SK-N-SH (cell line): ENCODE data around the gene AFG3L2. TPM values are rescaled to one million over a fixed set of nuclear protein-coding genes. Genes with fewer than 3 reads are reported as not detected.

Experiments
- CTCF ChIA-PET: fragments of 300-600, 350-600 bp; formaldehyde crosslinking; extraction: SDS; loops from one replicate; lab custom pipeline; 2021; lab: Yijun Ruan, JAX
- POLR2A ChIA-PET: fragments of 350-600 bp; sonication (Branson Sonifier 250); formaldehyde crosslinking; extraction: SDS; loops from one replicate; lab custom pipeline; 2020; ENCODE audit warnings: antibody characterized with exemption, inconsistent platforms; lab: Yijun Ruan, JAX
- DNase-seq: peaks from one replicate; pipeline ENCODE4 v3.0.0; 2012
- H2AFZ ChIP-seq: fragments of 200-600 bp; sonication (generic); 2 replicates; pipeline ENCODE4 v1.8.1; 2016; ENCODE audit warnings: antibody characterized with exemption, mild to moderate bottlenecking, low read depth
- H3F3A ChIP-seq: fragments of 200-600 bp; sonication (generic); replicated peaks from 2 replicates; pipeline ENCODE3; 2016; ENCODE audit warnings: antibody characterized with exemption, mild to moderate bottlenecking; ENCODE audit not compliant: insufficient read depth
- H3K27ac ChIP-seq, 2 experiments: fragments of 200-500 bp in 1 of 2; fragments of 200-600 bp in 1 of 2; sonication (Bioruptor generic) in 1 of 2; sonication (generic), shearing (Covaris generic) in 1 of 2; 2 replicates each; pipeline versions ENCODE4 v1.5.1 to v1.6.1; 2014 to 2016; ENCODE audit warnings: low read depth in 2 of 2, inconsistent platforms in 1 of 2, low read length in 1 of 2, mild to moderate bottlenecking in 1 of 2, mixed read lengths in 1 of 2
- H3K27me3 ChIP-seq: fragments of 200-600 bp; sonication (generic), shearing (Covaris generic); 2 replicates; pipeline ENCODE4 v1.6.1; 2016; ENCODE audit warnings: mixed run types; ENCODE audit not compliant: insufficient read depth
- H3K36me3 ChIP-seq, 2 experiments: fragments of 200-500 bp in 1 of 2; fragments of 200-600 bp in 1 of 2; sonication (Bioruptor generic) in 1 of 2; sonication (generic) in 1 of 2; replicated peaks in 1 of 2; 2 replicates each; pipeline versions ENCODE3 to v1.5.1; 2014 to 2016; ENCODE audit warnings: low read length in 1 of 2, mild to moderate bottlenecking in 1 of 2; ENCODE audit not compliant: insufficient read depth in 2 of 2, control insufficient read depth in 1 of 2
- H3K4me1 ChIP-seq, 2 experiments: fragments of 200-500 bp in 1 of 2; fragments of 200-600 bp in 1 of 2; sonication (Bioruptor generic) in 1 of 2; sonication (generic), shearing (Covaris generic) in 1 of 2; 2 replicates each; pipeline versions ENCODE4 v1.5.1 to v1.6.1; 2014 to 2016; ENCODE audit warnings: low read depth in 1 of 2, low read length in 1 of 2, mixed run types in 1 of 2; ENCODE audit not compliant: insufficient read depth in 2 of 2, control insufficient read depth in 1 of 2
- H3K4me2 ChIP-seq: fragments of 200-600 bp; sonication (generic), shearing (Covaris generic); 2 replicates; pipeline ENCODE4 v1.6.1; 2017; ENCODE audit warnings: mixed run types
- H3K4me3 ChIP-seq, 2 experiments: fragments of 200-500 bp in 1 of 2; fragments of 200-600 bp in 1 of 2; sonication (Bioruptor generic) in 1 of 2; sonication (generic), shearing (Covaris generic) in 1 of 2; 2 replicates each; pipeline versions ENCODE4 v1.5.1 to v1.8.1; 2014 to 2016; ENCODE audit warnings: low read depth in 2 of 2, inconsistent platforms in 1 of 2, low read length in 1 of 2, mild to moderate bottlenecking in 1 of 2, mixed read lengths in 1 of 2, moderate library complexity in 1 of 2
- H3K79me2 ChIP-seq: fragments of 200-600 bp; sonication (generic); 2 replicates; pipeline ENCODE4 v1.8.1; 2017; ENCODE audit warnings: mild to moderate bottlenecking; ENCODE audit not compliant: insufficient read depth
- H3K9ac ChIP-seq: fragments of 200-600 bp; sonication (generic); 2 replicates; pipeline ENCODE4 v1.6.1; 2017; ENCODE audit warnings: mixed run types
- H3K9me2 ChIP-seq: fragments of 200-600 bp; sonication (generic); 2 replicates; pipeline ENCODE4 v1.6.1; 2017; ENCODE audit warnings: mixed run types
- H3K9me3 ChIP-seq: fragments of 200-600 bp; sonication (generic); 2 replicates; pipeline ENCODE4 v1.6.1; 2017; ENCODE audit warnings: mixed run types, mild to moderate bottlenecking, moderate library complexity
- H4K20me1 ChIP-seq: fragments of 200-600 bp; sonication (generic); 2 replicates; pipeline ENCODE4 v1.6.1; 2017; ENCODE audit warnings: mild to moderate bottlenecking, mixed run types; ENCODE audit not compliant: insufficient read depth
- CHD2 ChIP-seq: fragments of 150-350 bp; IDR thresholded peaks from 2 replicates; pipeline ENCODE4 v1.6.1; 2018; ENCODE audit warnings: low read length; ENCODE audit not compliant: partially characterized antibody
- EP300 ChIP-seq, 2 experiments: IDR thresholded peaks; 2 replicates each; pipeline versions ENCODE4 v1.4.0 to v1.6.1; 2012; ENCODE audit warnings: borderline replicate concordance in 1 of 2, low read depth in 1 of 2, low read length in 1 of 2
- IRF3 ChIP-seq: fragments of 150-350 bp; IDR thresholded peaks from 2 replicates; pipeline ENCODE4 v1.6.1; 2016; ENCODE audit warnings: mild to moderate bottlenecking, low read depth, low read length
- JUND ChIP-seq: IDR thresholded peaks from 2 replicates; pipeline ENCODE4 v1.4.0; 2012
- POLR2AphosphoS5 ChIP-seq: IDR thresholded peaks from 2 replicates; pipeline ENCODE4 v1.6.1; 2012; ENCODE audit warnings: low read depth, low read length
- RAD21 ChIP-seq: IDR thresholded peaks from 2 replicates; pipeline ENCODE4 v1.6.1; 2012; ENCODE audit warnings: mild to moderate bottlenecking, low read length
- REST ChIP-seq: IDR thresholded peaks from 2 replicates; pipeline ENCODE4 v1.6.1; 2012; ENCODE audit warnings: mild to moderate bottlenecking, low read depth, low read length, moderate library complexity
- RFX5 ChIP-seq: IDR thresholded peaks from 2 replicates; pipeline ENCODE4 v1.6.1; 2012; ENCODE audit warnings: mild to moderate bottlenecking, improper control_type of control experiment, low read length
- TCF12 ChIP-seq: IDR thresholded peaks from 2 replicates; pipeline ENCODE4 v1.4.0; 2012
- TEAD4 ChIP-seq: IDR thresholded peaks from 2 replicates; pipeline ENCODE4 v1.4.0; 2012; ENCODE audit warnings: mild to moderate bottlenecking, borderline replicate concordance; ENCODE audit not compliant: insufficient read depth
- USF2 ChIP-seq: fragments of 150-350 bp; IDR thresholded peaks from 2 replicates; pipeline ENCODE4 v1.6.1; 2017; ENCODE audit warnings: antibody characterized with exemption, low read length, low read depth, borderline replicate concordance
- ZBTB33 ChIP-seq: IDR thresholded peaks from 2 replicates; pipeline ENCODE4 v1.4.0; 2012; ENCODE audit warnings: low read depth, borderline replicate concordance
- WGBS: methylation state at CpG from one replicate; pipeline ENCODE4 v1.1.6; 2017; ENCODE audit warnings: low lambda C conversion rate; 5-methylcytosine and 5-hydroxymethylcytosine counted together
- polyA plus RNA-seq, 3 experiments: library from polyadenylated mRNA; depleted of rRNA; stranded (reverse); fragments of >200 nt; gene quantifications; 2 replicates each; pipeline ENCODE4 v1.2.3, GENCODE V29; 2012

The AFG3L2 gene
- polyA plus RNA-seq, 1 of the 3 experiments (the other 2 are of a cell fraction) = 26.0 TPM

- Histone ChIP-seq H2AFZ (no peak overlapping the region), H3K79me2 (peaks cover 3% of the 10 kb centered on the region; the same call in 1 of the 2 replicates), H3K27me3 (no peaks in the 10 kb centered on the region), H3K4me1 (no peaks in the 10 kb centered on the region), H4K20me1 (no peaks in the 10 kb centered on the region), H3K27ac (no peak overlapping the region), H3K9me2 (no peaks in the 10 kb centered on the region), H3K4me2 (no peak overlapping the region), H3K9ac (no peak overlapping the region), H3K9me3 (no peaks in the 10 kb centered on the region), H3K4me3 (no peak overlapping the region), H3K36me3 (no peaks in the 10 kb centered on the region), H3F3A (no peaks in the 10 kb centered on the region)
- no peak for TF ChIP-seq TCF12
- no peak for TF ChIP-seq POLR2AphosphoS5
- no peak for TF ChIP-seq RAD21
- TF ChIP-seq IRF3 = no peak
- no peak for TF ChIP-seq RFX5
- no peak for TF ChIP-seq ZBTB33
- TF ChIP-seq JUND = no peak
- no peak for TF ChIP-seq EP300 (IDR thresholded peaks at IDR 0.05; ENCODE audit: borderline replicate concordance in 1 of 2, low read depth in 1 of 2, low read length in 1 of 2)
- no peak for TF ChIP-seq CHD2
- TF ChIP-seq REST = no peak
- no peak for TF ChIP-seq USF2
- TF ChIP-seq TEAD4 = no peak
- DNase-seq = no peak
- ChIA-PET CTCF (interaction anchor here (1.2 to 1.3 kb wide), 2 partner anchors 13 to 26 kb away, joined by 3 to 5 read pairs; no protein-coding TSS in a partner anchor), POLR2A (no interaction called here)
- WGBS = 73% methylated on average over 11 of the region's 13 CpGs
Measured at GRCh38 chr18:12301263-12302005, 75.6 kb downstream of the AFG3L2 start.
